Esophagus squamous epithelium (tissue), 5 donors: ENCODE results near the gene MAPK12. TPM values are rescaled to one million over a fixed set of nuclear protein-coding genes. Genes with fewer than 3 reads are reported as not detected.

Source experiments
- DNase-seq: peaks from one replicate; lab custom pipeline; 2025; lab: John Stamatoyannopoulos, UW
- H3K27ac ChIP-seq, 4 donors: fragments of 200-600 bp; sonication (generic); one replicate each; pipeline ENCODE4 v1.5.1; 2016 to 2019; ENCODE audit warnings: mild to moderate bottlenecking in 1 of 4
- H3K27me3 ChIP-seq, 4 donors: fragments of 200-600 bp; sonication (generic); 1 replicate in 3 of 4; 2 replicates in 1 of 4; pipeline versions ENCODE4 v1.5.1 to v1.6.0; 2017 to 2021; ENCODE audit warnings: antibody characterized with exemption in 1 of 4
- H3K36me3 ChIP-seq, 3 donors: fragments of 200-600 bp; sonication (generic); one replicate each; pipeline ENCODE4 v1.5.1; 2016 to 2019
- H3K4me1 ChIP-seq, 3 donors: fragments of 200-600 bp; sonication (generic); one replicate each; pipeline ENCODE4 v1.5.1; 2017 to 2019
- H3K4me3 ChIP-seq, 4 donors: fragments of 200-600 bp; sonication (generic); 1 replicate in 3 of 4; 2 replicates in 1 of 4; pipeline ENCODE4 v1.5.1; 2016 to 2019; ENCODE audit warnings: mild to moderate bottlenecking in 2 of 4, moderate library complexity in 1 of 4
- H3K9me3 ChIP-seq, 3 donors: fragments of 200-600 bp; sonication (generic); one replicate each; pipeline ENCODE4 v1.5.1; 2016 to 2019
- POLR2A ChIP-seq, 4 donors: fragments of 450-650 bp; IDR thresholded peaks; one replicate each; pipeline ENCODE4 v1.6.1; 2017; ENCODE audit warnings: antibody characterized with exemption in 4 of 4, mild to moderate bottlenecking in 4 of 4, moderate library complexity in 3 of 4
- WGBS, 2 donors: methylation state at CpG; one replicate each; pipeline ENCODE4 v1.1.5; 2018; 5-methylcytosine and 5-hydroxymethylcytosine counted together
- intact Hi-C: fragments of 100-400 bp; cut with DNase I; formaldehyde crosslinking; loops from one replicate; pipeline ENCODE4 v1.15.0; 2022
- total RNA-seq, 4 donors: library from RNA; depleted of rRNA; stranded (reverse); fragments of >200 nt; gene quantifications; one replicate each; pipeline ENCODE4 v1.1.0, GENCODE V29; 2016
- TF ChIP-seq, protein P1 (sequence below), 6 experiments: fragments of 450-650 bp in 4 of 6; fragments of 200-600 bp in 2 of 6; sonication (generic) in 2 of 6; IDR thresholded peaks; one replicate each; pipeline ENCODE4 v1.5.1; 2016 to 2019; ENCODE audit warnings: antibody characterized with exemption in 6 of 6, mild to moderate bottlenecking in 4 of 6, moderate library complexity in 4 of 6
- donor health status: DM: yes; HTN: yes; CAD: no.

Gene MAPK12
- total RNA-seq, 4 donors from 2014 or later = 0.19 to 6.9 (median 2.3) TPM

DNA sequence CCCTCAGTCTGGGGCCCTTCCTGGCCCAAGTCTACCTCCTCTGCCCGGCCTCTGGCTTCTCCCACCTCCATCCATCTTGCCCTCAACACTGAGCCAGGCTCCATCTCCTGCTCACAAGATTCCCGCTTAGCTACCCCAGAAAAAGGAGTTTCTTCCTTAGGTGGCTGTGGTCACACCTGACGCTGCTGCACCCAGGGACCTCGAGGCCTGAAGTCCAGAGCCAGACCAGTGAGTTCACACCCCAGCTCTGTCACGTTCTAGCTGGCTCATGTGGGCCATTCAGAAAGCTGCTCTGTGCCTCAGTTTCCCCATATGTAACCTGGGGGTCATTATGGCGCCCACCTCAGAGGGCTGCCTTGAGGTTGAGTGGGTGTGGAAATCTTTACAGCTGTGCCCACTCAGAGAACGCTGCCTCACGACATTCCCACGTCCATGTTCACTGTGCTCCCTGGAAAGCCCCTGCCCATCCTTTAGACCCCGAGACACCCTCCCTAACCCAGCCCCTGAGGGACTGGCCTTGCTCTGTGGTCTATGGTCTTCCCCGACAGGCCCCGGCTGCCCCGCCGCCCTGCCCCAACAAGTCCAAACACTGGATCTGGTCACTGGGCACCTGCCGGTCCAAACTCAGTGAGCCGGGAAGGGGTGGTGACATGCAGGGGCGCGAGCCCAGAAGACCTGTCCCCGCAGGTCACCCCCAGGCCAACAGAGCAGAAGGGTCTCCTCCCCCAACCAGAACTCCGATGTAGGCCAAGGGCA is 36.2 kb upstream of the MAPK12 start:
- Histone ChIP-seq H3K27ac (peak overlapping the region; percentile 27 to 97 (median 96)), H3K9me3 (no peaks in the 10 kb centered on the region), H3K36me3 (peaks cover 0 to 16% (median 0%) of the 10 kb centered on the region in 3 donors), H3K4me3 (no peak overlapping the region), H3K4me1 (peaks cover 78 to 100% (median 85%) of the 10 kb centered on the region in 3 donors), H3K27me3 (no peaks in the 10 kb centered on the region)
- no peak for DNase-seq
- 59 to 75% methylated on average over 4 to 9 of the region's 20 CpGs for WGBS, 2 donors
- intact Hi-C loops = no loop called here
- TF ChIP-seq POLR2A (IDR thresholded peaks at IDR 0.05) = no peak
- TF ChIP-seq, protein P1, sequence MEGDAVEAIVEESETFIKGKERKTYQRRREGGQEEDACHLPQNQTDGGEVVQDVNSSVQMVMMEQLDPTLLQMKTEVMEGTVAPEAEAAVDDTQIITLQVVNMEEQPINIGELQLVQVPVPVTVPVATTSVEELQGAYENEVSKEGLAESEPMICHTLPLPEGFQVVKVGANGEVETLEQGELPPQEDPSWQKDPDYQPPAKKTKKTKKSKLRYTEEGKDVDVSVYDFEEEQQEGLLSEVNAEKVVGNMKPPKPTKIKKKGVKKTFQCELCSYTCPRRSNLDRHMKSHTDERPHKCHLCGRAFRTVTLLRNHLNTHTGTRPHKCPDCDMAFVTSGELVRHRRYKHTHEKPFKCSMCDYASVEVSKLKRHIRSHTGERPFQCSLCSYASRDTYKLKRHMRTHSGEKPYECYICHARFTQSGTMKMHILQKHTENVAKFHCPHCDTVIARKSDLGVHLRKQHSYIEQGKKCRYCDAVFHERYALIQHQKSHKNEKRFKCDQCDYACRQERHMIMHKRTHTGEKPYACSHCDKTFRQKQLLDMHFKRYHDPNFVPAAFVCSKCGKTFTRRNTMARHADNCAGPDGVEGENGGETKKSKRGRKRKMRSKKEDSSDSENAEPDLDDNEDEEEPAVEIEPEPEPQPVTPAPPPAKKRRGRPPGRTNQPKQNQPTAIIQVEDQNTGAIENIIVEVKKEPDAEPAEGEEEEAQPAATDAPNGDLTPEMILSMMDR (IDR thresholded peaks at IDR 0.05) = no peak

DNA sequence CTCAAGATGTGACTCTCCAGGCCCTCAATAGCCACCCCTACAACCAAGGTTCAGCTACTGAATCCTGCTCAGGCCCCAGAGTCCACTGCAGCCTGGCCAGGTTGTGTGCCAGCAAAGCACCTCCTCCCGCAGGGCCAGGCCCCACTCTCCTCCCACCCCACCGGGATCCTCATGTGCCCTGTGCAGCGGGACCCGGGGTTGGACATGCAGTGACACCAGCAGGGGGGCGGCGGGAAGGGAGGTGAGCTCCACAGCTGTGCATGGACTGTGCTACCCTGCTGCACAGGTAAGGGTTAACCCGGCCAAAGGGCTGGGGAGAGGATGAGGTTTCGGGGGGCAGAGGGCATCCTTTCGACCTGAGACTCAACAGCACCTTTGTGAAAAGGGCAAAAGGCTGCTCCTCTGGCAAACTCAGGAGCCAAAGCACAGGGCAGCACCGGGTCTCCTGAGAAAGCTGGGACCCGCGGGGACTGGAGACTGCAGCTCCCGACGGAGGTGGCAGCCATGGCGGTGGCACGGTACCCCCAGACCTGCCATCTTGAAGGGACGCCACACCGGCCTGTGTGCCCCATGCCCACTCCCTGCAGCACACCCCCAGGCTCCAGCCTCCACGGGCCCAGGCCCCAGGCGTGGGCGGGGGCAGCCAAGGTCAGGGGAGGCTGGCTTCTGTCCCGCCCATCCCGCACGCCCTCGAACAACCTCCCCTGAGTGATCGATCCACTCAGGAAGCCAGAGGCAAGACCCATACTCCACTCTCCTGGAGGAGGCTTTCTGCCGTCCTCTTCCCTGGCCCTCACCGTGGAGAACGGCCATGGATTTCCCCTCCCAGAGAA is 35.4 kb upstream of the MAPK12 start:
- Histone ChIP-seq H3K27me3 (no peaks in the 10 kb centered on the region), H3K4me1 (peaks cover 78 to 100% (median 82%) of the 10 kb centered on the region in 3 donors), H3K9me3 (no peaks in the 10 kb centered on the region), H3K4me3 (no peak overlapping the region), H3K27ac (peak overlapping the region; percentile 27 to 97 (median 96)), H3K36me3 (peaks cover 0 to 17% (median 0%) of the 10 kb centered on the region in 3 donors)
- TF ChIP-seq, protein P1 (IDR thresholded peaks at IDR 0.05) = no peak
- intact Hi-C loops = no loop called here
- DNase-seq = no peak
- WGBS, 2 donors = 49 to 53% methylated on average over 13 to 22 of the region's 29 CpGs

DNA sequence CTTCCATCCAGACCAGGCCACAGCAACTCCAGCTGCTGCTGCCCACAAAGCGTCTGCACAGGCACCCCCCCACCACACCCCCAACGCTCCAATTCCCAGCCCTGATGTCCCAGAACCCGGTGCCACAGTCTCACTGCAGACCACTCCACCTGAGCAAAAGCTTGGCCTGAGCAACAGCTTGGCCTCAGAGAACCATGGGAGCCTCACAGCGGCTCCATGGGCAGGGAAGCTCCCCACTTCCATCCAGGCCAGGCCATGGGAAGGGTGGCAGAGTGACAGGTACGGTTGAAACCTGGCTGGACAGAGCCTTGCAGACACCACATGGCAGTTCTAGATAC is 32.8 kb upstream of the MAPK12 start:
- no peak for DNase-seq
- Histone ChIP-seq H3K27ac (peak overlapping the region; percentile 86 to 97 (median 90)), H3K27me3 (no peaks in the 10 kb centered on the region), H3K9me3 (no peaks in the 10 kb centered on the region), H3K4me3 (peak overlapping the region in 3 of 4 donors; percentile 34 to 58 (median 38)), H3K36me3 (peaks cover 10 to 43% (median 12%) of the 10 kb centered on the region in 3 donors), H3K4me1 (peaks cover 56 to 99% (median 60%) of the 10 kb centered on the region in 3 donors)
- WGBS, 2 donors = 60% methylated on average over 1 of the region's 5 CpGs; no CpG with 5 or more reads in 1 of the 2 donors
- intact Hi-C loops = no loop called here
- no peak for TF ChIP-seq POLR2A (IDR thresholded peaks at IDR 0.05)
- TF ChIP-seq, protein P1 (IDR thresholded peaks at IDR 0.05) = no peak

DNA sequence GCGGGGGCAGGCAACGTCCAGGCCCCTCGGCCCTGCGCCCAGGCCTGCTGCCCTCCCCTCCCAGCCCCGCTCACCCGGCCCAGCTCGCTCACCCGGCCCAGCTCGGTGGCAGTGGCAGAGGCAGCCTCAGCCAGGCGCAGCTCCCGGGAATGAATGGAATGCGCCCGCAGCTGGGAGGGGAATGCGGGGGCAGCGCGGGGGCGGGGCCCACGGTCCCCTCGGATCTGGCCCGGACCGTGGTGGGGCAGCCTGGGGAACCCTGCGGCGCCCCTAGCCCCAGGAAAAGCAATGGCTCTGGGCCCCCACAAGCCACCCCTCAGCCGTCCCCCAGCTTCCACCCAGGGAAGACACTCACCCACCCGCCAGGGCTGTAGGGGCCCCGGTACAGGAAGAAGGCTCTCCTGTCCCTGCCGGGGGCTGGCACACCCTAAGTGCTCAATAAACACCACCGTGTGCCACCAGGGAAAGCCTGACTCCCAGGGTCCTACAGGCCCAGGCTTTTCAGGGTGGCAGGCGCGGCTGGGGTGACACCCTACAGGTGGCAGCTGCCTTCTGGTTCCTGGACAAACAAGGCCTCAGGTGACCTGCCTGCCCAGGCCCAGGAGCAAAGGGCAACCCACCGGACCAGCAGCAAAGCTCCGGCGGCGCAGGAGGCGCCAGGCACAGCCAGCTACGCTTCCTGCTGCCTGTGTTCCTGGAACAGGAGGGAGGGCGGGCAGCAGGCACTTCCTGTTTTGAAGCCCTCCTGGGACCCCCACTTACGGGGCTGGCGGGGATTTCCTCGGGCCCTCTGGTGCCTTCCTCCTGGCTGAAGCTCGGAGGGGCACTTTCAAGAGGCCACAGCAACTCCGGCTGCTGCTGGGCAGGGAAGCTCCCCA is 32.2 kb upstream of the MAPK12 start:
- no peak for TF ChIP-seq POLR2A (IDR thresholded peaks at IDR 0.05)
- TF ChIP-seq, protein P1 (IDR thresholded peaks at IDR 0.05) = peak in 2 of 6 experiments; percentile 16 to 27
- H3K36me3 ChIP-seq = peaks cover 16 to 49% (median 18%) of the 10 kb centered on the region in 3 donors
- peak overlapping the region; percentile 86 to 97 (median 90) for H3K27ac ChIP-seq
- peaks cover 50 to 99% (median 55%) of the 10 kb centered on the region in 3 donors for H3K4me1 ChIP-seq
- peak overlapping the region; percentile 6 to 58 (median 36) for H3K4me3 ChIP-seq
- intact Hi-C loops = no loop called here
- WGBS, 2 donors = no CpG with 5 or more reads among the region's 42 CpGs
- DNase-seq = no peak
- no peaks in the 10 kb centered on the region for H3K27me3 ChIP-seq
- H3K9me3 ChIP-seq = no peaks in the 10 kb centered on the region
